Liver (tissue), 3 donors: ENCODE results near the gene KRTAP3-2.

Source experiments
- CTCF ChIP-seq: fragments of 150-350 bp; IDR thresholded peaks from 2 replicates; pipeline ENCODE4 v1.5.1; 2017; ENCODE audit warnings: improper control_type of control experiment, low read depth, low read length; ENCODE audit not compliant: missing input control
- EGR1 ChIP-seq, 2 donors: IDR thresholded peaks; 2 replicates each; pipeline ENCODE4 v1.6.1; 2016 to 2018; ENCODE audit warnings: antibody characterized with exemption in 2 of 2, low read depth in 2 of 2
- FOXA1 ChIP-seq: IDR thresholded peaks from 2 replicates; pipeline ENCODE4 v1.6.1; 2016; ENCODE audit warnings: antibody characterized with exemption
- FOXA2 ChIP-seq: IDR thresholded peaks from 2 replicates; pipeline ENCODE4 v1.6.1; 2016; ENCODE audit warnings: antibody characterized with exemption
- GABPA ChIP-seq, 2 donors: IDR thresholded peaks in 1 of 2; conservative IDR thresholded peaks in 1 of 2; 2 replicates each; pipeline ENCODE4 v1.6.1; 2016; ENCODE audit warnings: antibody characterized with exemption in 2 of 2, mild to moderate bottlenecking in 1 of 2, moderate library complexity in 1 of 2
- HNF4G ChIP-seq: IDR thresholded peaks from 2 replicates; pipeline ENCODE4 v1.6.1; 2016; ENCODE audit warnings: antibody characterized with exemption
- JUND ChIP-seq, 2 donors: IDR thresholded peaks; 2 replicates each; pipeline ENCODE4 v1.6.1; 2016; ENCODE audit warnings: antibody characterized with exemption in 2 of 2
- MAX ChIP-seq: IDR thresholded peaks from 2 replicates; pipeline ENCODE4 v1.6.1; 2016; ENCODE audit warnings: antibody characterized with exemption
- RAD21 ChIP-seq, 2 donors: IDR thresholded peaks; 2 replicates each; pipeline ENCODE4 v1.6.1; 2016; ENCODE audit warnings: antibody characterized with exemption in 2 of 2, mild to moderate bottlenecking in 2 of 2
- REST ChIP-seq: IDR thresholded peaks from 2 replicates; pipeline ENCODE4 v1.6.1; 2016; ENCODE audit warnings: antibody characterized with exemption, mild to moderate bottlenecking
- SP1 ChIP-seq: IDR thresholded peaks from 2 replicates; pipeline ENCODE4 v1.6.1; 2018; ENCODE audit warnings: antibody characterized with exemption, mild to moderate bottlenecking
- TAF1 ChIP-seq: conservative IDR thresholded peaks from 2 replicates; pipeline ENCODE4 v1.6.1; 2016; ENCODE audit warnings: antibody characterized with exemption, mild to moderate bottlenecking
- ZBTB33 ChIP-seq: IDR thresholded peaks from 2 replicates; pipeline ENCODE4 v1.6.1; 2016; ENCODE audit warnings: antibody characterized with exemption
- donor health status: healthy.
- donor health status: healthy.

GRCh38 chr17:40995116-40995515, 4.6 kb downstream of the KRTAP3-2 start:
- TF ChIP-seq CTCF = no peak
- TF ChIP-seq RAD21 (IDR thresholded peaks at IDR 0.05) = no peak
- TF ChIP-seq SP1 = no peak
- no peak for TF ChIP-seq REST
- no peak for TF ChIP-seq FOXA1
- TF ChIP-seq TAF1 = no peak
- no peak for TF ChIP-seq HNF4G
- TF ChIP-seq JUND (IDR thresholded peaks at IDR 0.05) = no peak
- TF ChIP-seq GABPA (IDR thresholded peaks at IDR 0.05 in 1 of 2, conservative IDR thresholded peaks at IDR 0.05 in 1 of 2) = no peak
- TF ChIP-seq ZBTB33 = no peak
- no peak for TF ChIP-seq MAX
- TF ChIP-seq EGR1 (IDR thresholded peaks at IDR 0.05; ENCODE audit: low read depth in 2 of 2) = no peak
- TF ChIP-seq FOXA2 = no peak
